CD4-positive, alpha-beta T cell treated with Interferon alpha-2 for 1 hour (primary cell): ENCODE measurements around the gene EEFSEC.
"Not testable (repeated sequence)": the region's sequence is repeated elsewhere in the genome, so short reads cannot be mapped to it uniquely, and the experiment has no call there.

Experiments used
- DNase-seq, 2 donors: peaks; one replicate each; pipeline ENCODE4 v3.0.0-alpha.2; 2020 to 2022

The EEFSEC gene

DNA sequence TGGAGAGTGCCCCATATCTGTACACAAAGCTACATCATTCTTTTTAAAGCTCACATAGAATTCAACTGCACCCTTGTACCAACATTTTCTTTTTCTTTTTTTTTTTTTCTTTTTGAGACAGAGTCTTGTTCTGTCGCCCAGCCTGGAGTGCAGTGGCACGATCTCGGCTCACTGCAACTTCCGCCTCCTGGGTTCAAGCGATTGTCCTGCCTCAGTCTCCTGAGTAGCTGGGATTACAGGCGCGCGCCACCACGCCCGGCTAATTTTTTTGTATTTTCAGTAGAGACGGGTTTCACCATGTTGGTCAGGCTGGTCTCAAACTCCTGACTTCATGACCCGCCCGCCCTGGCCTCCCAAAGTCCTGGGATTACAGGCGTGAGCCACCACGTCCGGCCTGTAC, 1.1 kb downstream of the EEFSEC start:
- DNase-seq = not testable (repeated sequence)

DNA sequence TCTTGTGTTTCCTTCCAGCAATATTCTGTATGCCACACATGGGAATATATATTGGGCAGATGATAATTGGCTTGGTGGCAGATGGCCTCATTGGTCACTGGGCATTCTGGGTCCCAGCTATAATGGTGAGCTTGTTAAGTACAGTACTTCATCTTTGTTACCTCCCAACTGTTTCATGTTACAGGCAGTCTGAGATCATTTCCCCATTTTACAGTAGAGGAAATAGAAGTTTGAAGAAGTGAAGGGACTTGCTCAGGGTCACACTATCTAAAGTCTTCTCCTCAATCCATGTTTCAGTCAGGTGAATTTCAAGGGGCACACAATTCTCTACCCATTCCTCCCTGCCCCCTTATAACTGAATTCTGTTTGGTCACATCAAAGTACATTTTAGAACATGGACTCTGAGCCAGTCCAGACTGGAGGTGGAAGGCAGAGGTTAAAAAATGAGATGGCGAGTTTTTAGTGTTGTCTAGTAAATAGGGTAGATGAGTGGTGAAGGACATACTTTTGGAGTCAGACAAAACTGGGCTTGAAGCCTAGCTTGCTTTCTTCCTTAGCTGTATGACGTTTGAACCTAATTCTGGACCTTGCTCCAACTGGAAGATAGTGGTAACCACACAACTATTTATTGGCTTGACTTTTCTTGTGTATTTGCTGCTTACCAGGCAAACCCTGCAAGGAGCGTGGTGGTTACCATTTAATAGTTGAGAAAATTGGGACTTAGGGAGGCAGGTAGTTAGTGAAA, 2.5 kb downstream of the EEFSEC start:
- DNase-seq = no peak

DNA sequence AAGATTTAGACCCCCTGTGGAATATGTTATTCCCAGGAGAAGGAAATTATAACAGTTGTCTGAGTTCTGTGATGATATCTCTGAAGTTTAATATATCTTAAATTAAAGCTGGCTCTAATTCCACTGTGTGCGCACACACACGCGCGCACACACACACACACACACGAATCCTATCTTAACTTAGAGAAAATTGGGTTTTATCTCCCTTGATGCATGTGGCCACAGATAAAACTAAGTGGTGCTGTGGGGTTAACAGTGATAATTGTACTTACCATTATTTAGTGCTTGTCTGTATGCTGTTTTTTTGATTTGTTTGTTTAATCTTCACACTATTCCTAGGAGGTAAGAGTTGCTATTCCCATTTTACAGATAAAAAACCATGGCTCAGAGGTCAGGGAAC, 7.4 kb downstream of the EEFSEC start:
- DNase-seq = no peak

DNA sequence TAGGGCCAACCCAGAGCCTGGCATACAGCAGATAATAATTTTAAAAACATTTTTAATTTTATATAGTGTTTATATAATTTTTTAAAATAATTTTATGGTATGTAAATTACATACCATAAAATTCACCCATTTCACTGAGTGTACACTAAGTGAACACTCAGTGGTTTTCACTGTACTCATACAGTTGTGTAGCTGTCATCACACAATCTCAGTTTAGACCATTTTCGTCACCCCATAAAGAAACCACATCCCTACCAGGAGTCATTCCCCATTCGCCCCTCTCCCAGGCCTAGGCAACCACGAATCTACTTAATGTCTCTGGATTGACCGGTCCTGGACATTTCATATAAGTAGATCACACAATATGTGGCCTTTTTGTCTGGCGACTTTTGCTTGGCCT, 10.2 kb downstream of the EEFSEC start:
- no peak for DNase-seq

DNA sequence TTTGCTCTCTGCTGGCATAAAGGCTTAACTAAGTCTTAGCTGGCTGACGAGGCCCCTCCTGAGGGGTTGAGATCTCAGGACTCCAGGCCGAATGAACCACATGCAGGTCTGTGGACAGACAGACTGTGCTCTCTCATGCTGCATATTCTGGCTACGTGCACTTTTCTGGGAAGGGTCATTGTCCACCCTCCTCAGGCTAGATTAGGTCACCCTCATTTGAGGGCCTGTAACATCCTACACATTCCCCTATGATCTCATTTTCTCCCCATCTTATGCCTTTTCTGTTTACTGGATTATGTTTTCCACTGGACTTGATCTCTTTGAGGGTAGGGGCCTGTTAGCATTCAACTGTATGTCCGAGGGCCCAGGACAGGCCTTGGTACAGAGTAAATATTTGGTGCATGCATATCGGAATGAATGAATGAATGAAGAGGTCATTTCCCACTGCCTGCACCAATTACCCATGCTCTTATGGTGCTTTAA, 13.7 kb downstream of the EEFSEC start:
- DNase-seq = no peak

DNA sequence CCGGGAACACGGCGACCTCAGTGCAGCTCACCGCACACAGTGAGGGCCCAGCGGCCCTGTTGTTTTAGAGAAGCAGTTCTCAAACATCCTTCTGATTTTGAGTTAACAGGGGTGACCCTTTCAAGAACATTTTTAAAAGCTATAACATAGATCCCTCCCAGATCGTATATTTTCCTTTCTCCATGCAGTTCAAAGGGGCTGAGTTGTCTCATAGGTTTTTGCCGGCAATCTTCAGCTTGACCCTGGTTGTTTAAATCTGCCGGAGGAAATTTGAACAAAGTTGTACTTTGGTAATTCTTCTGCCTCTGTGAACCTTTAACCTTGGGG, 14.3 kb downstream of the EEFSEC start:
- no peak for DNase-seq

DNA sequence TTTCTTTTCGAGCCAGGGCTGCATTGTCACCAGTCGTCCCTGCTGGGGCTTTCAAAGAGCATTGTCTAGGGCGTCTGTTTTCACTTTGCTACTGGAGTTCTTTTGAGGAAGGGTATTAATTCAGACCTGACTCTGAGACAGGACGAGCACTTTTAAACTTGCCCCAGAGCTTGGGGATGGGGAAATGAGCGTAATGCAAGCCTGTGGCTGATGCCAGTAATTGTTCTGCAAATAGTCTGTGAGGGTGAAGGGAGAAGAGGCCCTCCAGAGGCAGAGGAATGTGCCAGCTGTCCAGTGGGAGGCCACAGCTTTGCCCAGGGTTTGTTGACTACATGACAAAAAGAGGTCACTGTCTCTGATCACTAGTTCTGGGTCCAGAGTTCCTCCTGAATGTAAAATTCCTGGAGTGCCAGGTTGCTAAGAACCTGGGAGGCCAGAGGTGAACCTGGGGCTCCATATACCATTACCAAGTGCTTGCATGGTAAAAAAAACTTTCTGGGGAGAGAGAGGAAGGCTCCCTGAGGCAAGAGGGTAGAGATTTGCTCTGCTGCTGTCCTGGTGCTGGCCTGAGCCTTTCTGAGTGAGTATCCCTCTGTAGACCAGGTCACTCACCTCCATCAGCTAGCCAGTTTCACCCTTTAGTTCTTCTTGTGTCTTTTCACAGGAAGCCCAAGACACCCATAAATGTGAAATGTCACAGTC, 14.8 kb downstream of the EEFSEC start:
- no peak for DNase-seq

DNA sequence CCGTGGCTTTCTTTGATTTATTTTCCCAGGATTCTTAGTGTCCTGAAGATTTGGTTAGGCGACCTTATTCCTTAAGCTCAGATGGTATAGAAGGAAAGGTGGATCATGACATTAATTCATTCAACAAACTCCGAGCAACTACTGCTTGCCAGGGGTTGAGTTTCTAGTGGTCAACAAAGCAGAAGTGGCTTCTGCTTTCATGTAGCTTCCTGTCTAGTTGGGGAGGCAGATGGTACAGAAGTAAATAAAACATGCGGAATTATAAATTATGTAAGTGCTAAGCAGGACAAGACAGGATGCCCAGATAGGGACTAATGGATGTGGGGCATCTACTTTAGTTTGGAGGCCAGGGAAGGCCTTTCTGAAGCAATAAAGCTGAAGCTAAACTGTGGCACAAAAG, 15.6 kb downstream of the EEFSEC start:
- DNase-seq = no peak

- DNase-seq = peak in 1 of 2 donors; percentile 12
These were observed 17.7 kb downstream of the EEFSEC start for GRCh38 chr3:128170866-128171516.

DNA sequence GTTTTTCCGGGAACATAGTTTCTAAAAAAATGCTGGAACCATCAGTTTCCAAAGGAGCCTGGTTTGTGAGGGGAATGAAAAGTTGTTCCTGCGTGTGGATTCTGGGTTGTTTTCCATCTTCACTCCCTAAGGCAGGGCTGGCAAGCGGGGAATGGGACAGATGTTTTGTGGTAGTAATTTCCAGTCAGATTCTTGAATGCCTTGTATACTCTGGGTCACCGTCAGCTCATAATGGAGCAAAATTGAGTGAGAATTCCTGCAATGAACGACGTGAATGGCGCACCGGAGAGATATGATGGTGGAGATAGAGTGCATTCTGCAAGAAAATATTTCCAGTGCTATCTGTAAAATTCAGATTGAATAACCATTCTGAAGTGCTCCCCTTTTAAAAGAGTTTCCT, 19.9 kb downstream of the EEFSEC start:
- no peak for DNase-seq

- no peak for DNase-seq
These were observed 20.6 kb downstream of the EEFSEC start for GRCh38 chr3:128173849-128174248.

GRCh38 chr3:128174675-128175590, 21.7 kb downstream of the EEFSEC start:
- no peak for DNase-seq

GRCh38 chr3:128175768-128176167, 22.5 kb downstream of the EEFSEC start:
- DNase-seq = no peak

DNA sequence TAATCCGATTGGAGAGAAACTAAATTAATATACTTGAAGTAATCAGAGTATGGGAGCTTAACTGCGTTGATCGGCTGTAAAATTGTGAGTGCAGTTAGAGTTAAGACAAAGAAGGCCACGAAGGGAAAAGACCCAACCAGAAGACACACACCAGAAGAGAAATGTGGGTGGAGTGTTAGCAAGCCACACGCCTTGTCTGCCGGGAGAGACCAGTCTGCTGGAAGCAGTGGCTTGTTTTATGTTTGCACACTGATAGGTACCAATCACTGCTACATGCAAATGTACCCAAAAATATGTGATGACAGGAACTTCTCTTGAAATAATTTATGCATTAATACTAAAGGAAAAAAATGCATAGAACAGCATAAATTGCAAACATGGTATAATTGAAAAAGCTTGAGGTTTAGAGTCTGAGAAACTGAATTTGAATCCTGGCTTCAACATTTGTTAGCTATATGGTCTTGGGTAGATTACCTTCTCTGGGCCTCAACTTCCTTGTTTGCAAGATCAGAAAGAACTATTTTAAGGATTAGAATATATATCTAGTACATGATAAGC, 23.1 kb downstream of the EEFSEC start:
- DNase-seq = no peak

DNA sequence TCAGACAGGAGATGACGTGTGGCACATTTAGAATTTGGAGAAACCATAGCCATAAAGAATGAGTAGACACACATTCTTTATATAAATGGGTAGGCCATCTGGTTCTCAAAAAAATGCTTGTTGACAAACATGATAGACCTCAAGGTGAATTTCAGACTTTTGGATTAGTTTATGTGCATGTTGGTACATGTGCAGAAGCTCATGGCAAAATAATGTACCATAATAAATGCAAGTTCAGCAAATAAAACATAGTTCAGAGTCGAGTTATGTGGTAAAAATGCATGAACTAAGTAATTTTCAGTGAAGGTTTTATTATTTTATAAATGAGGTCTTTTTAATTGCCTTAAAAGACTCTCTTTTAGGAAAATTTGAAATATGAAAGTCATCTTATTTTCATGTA, 24.6 kb downstream of the EEFSEC start:
- DNase-seq = no peak

DNA sequence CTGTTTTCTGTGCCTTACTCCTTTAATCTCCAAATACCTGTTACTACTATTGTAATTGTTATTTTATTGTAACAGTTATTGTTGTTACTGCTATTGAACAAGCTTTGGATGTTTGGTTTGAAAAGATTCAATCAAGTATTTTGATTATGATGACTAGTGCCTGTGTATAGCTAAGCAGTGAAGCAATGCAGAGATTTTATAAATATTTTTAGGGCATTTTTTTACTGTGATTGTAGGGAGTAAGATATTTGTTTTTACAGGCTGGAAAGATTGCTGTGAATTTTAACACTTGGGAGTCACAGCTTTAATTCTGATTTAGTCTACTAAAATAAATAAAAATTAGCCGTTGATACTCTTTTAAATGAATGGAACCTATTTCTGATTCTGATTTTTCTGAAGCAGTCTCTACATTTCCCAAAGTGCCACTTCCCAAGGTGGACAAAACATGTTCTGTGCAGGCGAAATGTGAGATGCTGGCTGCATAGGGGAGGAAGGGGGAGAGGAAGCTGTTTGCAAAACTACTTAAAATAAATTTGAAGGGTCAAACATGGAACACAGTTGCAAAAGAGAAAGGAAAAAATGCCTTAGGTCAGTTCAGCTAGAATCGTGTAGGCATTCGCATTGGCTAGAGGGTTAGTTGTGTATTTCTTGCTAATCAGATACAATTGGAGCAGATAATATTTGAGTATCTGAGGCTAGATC, 25.7 kb downstream of the EEFSEC start:
- DNase-seq = no peak

DNA sequence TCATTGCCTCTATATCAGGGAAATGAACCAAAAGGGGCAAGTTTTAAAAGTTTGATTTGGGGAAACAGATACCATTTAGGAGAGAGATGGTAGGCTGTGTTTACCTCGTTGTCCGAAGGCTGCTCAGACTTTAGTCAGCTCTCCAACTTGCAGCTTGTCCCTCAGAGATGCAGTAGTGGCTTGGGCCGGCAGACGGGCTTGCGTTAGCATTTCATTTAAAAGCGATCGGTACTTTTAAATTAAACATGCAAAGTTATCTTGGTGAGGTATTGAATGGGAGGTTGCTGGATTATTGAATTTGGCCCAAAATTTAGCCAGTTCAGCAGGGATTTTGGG, 26.2 kb downstream of the EEFSEC start:
- no peak for DNase-seq

GRCh38 chr3:128180436-128180835, 27.2 kb downstream of the EEFSEC start:
- DNase-seq = no peak

- no peak for DNase-seq
These were observed 27.6 kb downstream of the EEFSEC start for GRCh38 chr3:128180913-128181312.

GRCh38 chr3:128182656-128183055, 29.4 kb downstream of the EEFSEC start:
- no peak for DNase-seq

DNA sequence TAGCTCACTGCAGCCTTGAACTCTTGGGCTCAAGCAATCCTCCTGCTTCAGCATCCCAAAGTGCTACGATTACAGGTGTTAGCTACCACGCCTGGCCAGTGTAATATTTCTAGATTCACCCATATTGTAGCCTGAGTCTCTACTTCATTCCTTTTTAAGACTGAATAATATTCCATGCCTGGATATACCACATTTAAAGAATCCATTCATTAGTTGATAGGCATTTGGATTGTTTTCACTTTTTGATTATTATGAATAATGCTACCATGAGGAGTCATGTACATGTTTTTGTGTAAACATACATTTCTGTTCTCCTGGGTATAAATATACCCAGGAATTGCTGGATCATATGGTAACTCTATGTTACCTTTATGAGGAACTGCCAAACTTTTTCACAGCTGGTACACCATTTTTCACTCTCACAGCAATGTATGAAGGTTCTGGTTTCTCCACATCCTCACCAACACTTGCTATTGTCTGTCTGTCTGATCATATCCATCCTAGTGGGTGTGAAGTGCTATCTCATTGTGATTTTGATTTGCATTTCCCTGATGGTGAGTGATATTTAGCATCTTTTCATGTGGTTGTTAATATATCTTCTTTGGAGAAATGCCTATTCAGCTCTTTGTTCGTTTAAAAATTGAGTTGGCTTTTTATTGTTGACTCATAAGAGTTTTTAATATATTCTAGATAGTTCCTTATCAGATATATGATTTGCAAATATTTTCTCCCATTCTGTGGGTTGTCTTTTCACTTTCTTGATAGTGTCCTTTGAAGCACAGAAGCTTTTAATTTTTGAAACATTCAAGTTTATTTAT, 32.6 kb downstream of the EEFSEC start:
- DNase-seq = no peak
